ENCODE data around the gene RPL27. TPM values are rescaled to one million over a fixed set of nuclear protein-coding genes. Genes with fewer than 3 reads are reported as not detected.

RPL27 gene
- total and polyA plus RNA-seq, 2 of the 8 experiments (the other 6 are each of a cell fraction or from before 2014, with no cell fraction given) = 1,415 to 3,779 TPM

GRCh38 chr17:42964161-42964932 is 33.9 kb upstream of the RPL27 start, which contains the start of gene AARSD1 (continued):
- TF ChIP-seq USF2 (IDR thresholded peaks at IDR 0.05; ENCODE audit: low read length) (no peak), NANOG (IDR thresholded peaks at IDR 0.05; ENCODE audit: insufficient read depth, low read depth, low read length, poor library complexity, severe bottlenecking) (no peak), POLR2AphosphoS5 (IDR thresholded peaks at IDR 0.05; ENCODE audit: low read depth, low read length) (peak; percentile 84; the same call in 1 of the 2 replicates), E2F6 (IDR thresholded peaks at IDR 0.05) (peak; percentile 46; the same call in 1 of the 2 replicates), TCF12 (IDR thresholded peaks at IDR 0.05; ENCODE audit: low read depth, low read length) (no peak), BRCA1 (IDR thresholded peaks at IDR 0.05; ENCODE audit: low read depth, low read length) (no peak), HDAC6 (IDR thresholded peaks at IDR 0.05; ENCODE audit: low read depth, low read length) (no peak), KDM4A (IDR thresholded peaks at IDR 0.05; ENCODE audit: low read depth, low read length, severe bottlenecking) (no peak), CREB1 (IDR thresholded peaks at IDR 0.05) (peak; percentile 97), RBBP5 (IDR thresholded peaks at IDR 0.05; ENCODE audit: borderline replicate concordance, low read depth, low read length) (no peak), HDAC2 (IDR thresholded peaks at IDR 0.05; ENCODE audit: borderline replicate concordance in 1 of 2, low read depth in 2 of 2, low read length in 2 of 2) (peak; percentile 60 to 63; a peak in 1 of 4 replicates), SRF (IDR thresholded peaks at IDR 0.05; ENCODE audit: low read depth, low read length) (no peak), CHD1 (IDR thresholded peaks at IDR 0.05; ENCODE audit: low read depth, low read length) (no peak), SIN3A (conservative IDR thresholded peaks at IDR 0.05 in 1 of 2, IDR thresholded peaks at IDR 0.05 in 1 of 2; ENCODE audit: low read depth in 1 of 2, low read length in 2 of 2) (peak; percentile 49 to 91), CEBPB (IDR thresholded peaks at IDR 0.05; ENCODE audit: low read depth, low read length) (no peak), RFX5 (IDR thresholded peaks at IDR 0.05; ENCODE audit: borderline replicate concordance, low read depth, low read length) (no peak), ATF2 (IDR thresholded peaks at IDR 0.05; ENCODE audit: low read length) (peak; percentile 27; the same call in 1 of the 2 replicates), POLR2A (IDR thresholded peaks at IDR 0.05; ENCODE audit: control extremely low read depth in 1 of 2, low read depth in 2 of 2, low read length in 2 of 2) (peak in 1 of 2 experiments; percentile 88; a peak in 2 of 3 replicates), SP1 (IDR thresholded peaks at IDR 0.05; ENCODE audit: low read depth, low read length) (no peak), EZH2 (IDR thresholded peaks at IDR 0.05; ENCODE audit: low read depth, low read length, severe bottlenecking) (no peak)

All from H1 (cell line).